GM21619 (cell line): ENCODE measurements around the gene DHRSX.
"Not testable (repeated sequence)": the region's sequence is repeated elsewhere in the genome, so short reads cannot be mapped to it uniquely, and the experiment has no call there.

Source experiments
- ATAC-seq: cut with Tn5 transposase; IDR thresholded peaks from one replicate; pipeline ENCODE4 v1.9.1; 2021; ENCODE audit not compliant: unreplicated experiment

Gene DHRSX, protein sequence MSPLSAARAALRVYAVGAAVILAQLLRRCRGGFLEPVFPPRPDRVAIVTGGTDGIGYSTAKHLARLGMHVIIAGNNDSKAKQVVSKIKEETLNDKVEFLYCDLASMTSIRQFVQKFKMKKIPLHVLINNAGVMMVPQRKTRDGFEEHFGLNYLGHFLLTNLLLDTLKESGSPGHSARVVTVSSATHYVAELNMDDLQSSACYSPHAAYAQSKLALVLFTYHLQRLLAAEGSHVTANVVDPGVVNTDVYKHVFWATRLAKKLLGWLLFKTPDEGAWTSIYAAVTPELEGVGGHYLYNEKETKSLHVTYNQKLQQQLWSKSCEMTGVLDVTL

DNA sequence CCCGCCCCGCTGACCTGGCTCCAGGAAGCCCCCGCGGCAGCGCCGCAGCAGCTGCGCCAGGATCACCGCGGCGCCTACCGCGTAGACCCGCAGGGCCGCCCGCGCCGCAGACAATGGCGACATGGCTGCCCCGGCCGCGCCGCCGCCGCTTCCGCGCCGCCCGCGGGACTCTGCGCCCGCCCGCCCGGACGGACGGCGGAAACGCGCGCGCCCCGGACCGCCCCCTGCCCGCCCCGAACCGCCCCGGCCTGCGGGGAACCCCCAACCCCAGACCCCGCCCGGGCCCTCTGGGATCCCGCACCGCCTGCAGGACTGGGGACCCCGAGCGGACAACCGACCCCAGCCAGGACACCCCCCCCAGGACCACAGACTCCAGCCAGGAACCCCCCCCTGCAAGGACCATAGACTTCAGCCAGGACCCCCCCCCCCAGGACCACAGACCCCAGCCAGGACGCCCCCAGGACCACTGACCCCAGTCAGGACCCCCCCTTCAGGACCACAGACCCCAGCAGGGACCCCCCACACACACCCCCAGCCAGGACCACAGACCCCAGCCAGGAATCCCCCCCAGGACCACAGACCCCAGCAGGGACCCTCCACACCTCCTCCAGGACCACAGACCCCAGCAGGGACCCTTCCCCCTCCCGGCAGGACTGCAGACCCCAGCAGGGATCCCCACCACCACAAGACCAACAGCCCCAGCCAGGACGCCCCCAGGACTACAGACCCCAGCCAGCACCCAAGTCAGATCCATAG, at the start of gene DHRSX, which contains the start of gene ZBED1:
DHRSX (minus strand) TSS at position 174 of the 756 bp plus-strand sequence; CDS start at position 123, 51 bp downstream.
ZBED1 (minus strand) TSS at position 174 of the 756 bp plus-strand sequence. CDS start 10,257 bp downstream, outside the sequence.
- peak; percentile 51 for ATAC-seq

DNA sequence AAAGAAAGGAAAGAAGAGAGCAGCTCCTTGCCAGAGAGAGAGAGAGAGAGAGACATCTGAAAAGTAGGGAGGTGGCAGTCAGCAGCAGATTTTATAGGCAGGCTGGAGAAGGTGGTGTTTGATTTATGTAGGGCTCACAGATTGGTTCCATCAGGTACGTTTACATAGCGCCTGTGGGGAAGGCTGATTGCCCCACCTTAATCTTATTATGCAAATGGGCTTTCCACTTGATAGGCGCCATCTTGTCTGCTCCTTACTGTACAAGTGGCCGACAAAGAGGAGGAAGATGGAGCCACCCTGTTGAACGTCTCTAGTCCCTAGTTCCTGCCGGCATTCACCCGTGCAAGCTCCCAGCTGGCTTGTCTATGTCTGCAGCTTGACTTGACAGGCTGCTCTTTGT, 49.1 kb upstream of the DHRSX start:
- no peak for ATAC-seq

DNA sequence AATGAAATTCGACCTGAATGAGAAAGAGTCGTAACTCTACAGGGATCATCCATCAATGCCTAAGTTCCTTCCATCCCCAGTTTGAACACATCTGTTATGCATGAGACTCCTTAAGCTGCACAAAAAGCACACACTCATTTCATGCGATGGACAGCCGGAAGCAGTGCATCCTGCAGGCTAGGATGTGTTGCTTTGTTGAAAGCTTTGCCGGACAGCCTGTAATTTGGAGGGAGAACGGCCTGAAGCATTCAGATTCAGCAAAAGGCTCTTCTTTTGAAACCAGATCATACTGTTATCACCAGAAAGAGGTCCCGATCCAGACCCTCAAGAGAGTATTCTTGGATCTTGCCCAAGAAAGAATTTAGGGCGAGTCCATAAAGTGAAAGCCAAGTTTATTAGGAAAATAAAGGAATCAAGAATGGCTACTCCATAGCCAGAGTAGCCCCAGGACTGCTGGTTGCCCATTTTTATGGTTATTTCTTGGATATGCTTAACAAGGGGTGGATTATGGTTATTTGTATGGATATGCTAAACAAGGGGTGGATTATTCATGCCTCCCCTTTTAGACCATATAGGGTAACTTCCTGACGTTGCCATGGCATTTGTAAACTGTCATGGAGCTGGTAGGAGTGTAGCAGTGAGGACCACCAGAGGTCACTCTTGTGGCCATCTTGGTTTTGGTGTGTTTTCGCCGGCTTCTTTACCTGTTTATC, 48.1 kb upstream of the DHRSX start:
- no peak for ATAC-seq

GRCh38 chrX:2547736-2548135, 47.0 kb upstream of the DHRSX start:
- no peak for ATAC-seq

DNA sequence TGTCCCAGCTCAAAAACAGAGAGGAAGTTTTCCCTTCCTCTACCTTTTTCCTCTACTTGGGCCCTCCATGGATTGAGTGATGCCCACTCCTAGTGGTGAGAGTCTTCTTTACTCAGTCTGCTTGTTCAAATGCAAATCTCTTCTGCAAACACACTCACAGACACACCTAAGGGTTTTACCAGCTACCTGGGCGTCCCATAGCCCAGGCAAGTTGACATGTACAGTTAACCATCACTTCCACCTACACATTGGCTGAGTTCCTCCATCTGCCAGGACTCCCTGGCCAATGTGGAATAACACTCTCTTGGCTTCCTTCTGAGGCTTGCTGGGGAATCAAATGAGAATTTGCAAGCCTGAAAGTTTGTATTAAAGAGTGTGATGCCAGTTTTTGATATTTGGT, 45.7 kb upstream of the DHRSX start:
- ATAC-seq: no peak

- ATAC-seq: no peak
Observed at GRCh38 chrX:2545144-2545543, 44.4 kb upstream of the DHRSX start.

DNA sequence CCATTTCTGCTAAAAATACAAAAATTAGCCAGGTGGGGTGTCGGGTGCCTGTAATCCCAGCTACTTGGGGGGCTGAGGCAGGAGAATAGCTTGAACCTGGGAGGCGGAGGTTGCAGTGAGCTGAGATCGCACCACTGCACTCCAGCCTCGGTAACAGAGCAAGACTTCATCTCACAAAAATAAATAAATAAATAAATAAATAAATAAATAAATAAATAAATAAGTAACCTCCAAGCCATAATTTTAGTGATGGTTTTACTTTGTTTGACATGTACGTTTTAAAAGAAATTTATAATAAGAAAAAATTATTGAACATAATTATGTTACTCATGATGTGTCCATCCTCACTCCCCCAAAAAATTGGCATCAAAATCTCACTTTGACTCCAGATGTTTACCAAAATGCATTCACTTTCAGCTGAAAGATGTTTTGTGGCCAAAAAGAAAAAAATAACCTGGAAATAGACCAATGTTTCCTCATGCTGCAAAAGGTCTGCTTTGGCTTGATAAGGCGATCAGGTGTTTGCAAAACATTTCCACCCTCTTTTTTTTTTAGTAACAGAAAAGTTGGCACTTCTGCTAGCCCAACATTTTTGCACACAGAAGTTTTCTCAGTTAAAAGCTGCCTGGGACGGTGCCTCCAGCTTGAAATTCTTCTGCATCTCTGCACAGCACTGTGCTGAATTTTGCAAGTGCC, 42.2 kb upstream of the DHRSX start:
- ATAC-seq: no peak

GRCh38 chrX:2541603-2542002, 40.8 kb upstream of the DHRSX start:
- ATAC-seq: no peak

- ATAC-seq: no peak
Observed at GRCh38 chrX:2540426-2540947, 39.7 kb upstream of the DHRSX start.

DNA sequence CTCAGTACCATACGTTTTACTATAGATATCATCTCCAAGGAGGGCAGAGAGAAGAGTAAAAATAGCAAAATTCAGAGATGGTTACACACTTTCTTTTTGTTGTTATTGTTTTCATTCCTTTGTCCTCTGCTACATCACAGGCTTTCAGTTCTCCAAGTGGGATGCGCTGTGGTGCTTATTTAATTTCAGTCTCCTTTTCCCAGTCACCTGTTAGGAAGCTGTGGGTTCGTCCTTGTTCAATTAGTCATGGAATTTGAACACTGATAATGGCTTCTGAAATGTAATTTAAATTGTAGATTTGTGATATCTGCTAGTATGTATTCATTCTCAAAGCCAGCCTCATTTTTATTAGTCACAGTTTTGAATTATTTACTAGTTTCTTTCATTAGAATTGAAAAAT, 38.8 kb upstream of the DHRSX start:
- ATAC-seq: no peak

GRCh38 chrX:2538031-2538757, 37.4 kb upstream of the DHRSX start:
- no peak for ATAC-seq

DNA sequence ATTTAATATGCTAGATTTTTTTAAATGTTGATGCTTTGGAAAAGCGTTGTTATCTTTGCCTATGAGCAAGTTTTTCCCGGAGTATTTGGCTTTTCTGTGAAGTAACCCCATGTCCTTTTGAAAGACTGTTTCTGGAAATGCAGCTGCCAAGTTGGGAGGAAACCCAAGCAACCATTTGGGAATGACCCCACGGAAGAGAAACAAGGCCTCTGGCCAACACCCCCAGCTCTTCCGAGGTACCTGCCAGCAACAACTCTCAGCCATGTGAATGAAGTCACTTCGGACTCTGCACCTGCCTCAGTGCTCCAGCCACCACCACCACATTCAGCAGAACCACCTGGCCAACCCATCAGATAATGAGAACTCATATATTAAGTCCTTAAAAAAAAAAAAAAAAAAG, 36.2 kb upstream of the DHRSX start:
- ATAC-seq: no peak

GRCh38 chrX:2536141-2536540, 35.4 kb upstream of the DHRSX start:
- ATAC-seq: no peak

- not testable (repeated sequence) for ATAC-seq
Observed at GRCh38 chrX:2534261-2535021, 33.7 kb upstream of the DHRSX start.

GRCh38 chrX:2533424-2533823, 32.6 kb upstream of the DHRSX start:
- ATAC-seq: no peak

DNA sequence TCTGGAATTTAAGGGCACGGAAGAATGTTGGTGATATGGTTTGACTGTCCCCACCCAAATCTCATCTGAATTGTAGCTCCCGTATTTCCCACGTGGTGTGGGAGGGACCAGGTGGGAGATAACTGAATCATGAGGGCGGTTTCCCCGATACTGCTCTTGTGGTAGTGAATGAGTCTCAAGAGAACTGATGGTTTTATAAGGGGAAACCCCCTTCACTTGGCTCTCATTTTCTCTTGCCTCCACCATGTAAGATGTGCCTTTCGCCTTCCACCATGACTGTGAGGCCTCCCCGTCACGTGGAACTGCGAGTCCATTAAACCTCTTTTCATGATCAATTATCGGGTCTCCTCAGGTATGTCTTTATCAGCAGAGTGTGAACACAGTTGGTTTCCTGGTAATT, 25.6 kb upstream of the DHRSX start:
- ATAC-seq: no peak

GRCh38 chrX:2523911-2524310, 23.1 kb upstream of the DHRSX start:
- no peak for ATAC-seq

GRCh38 chrX:2521927-2522386, 21.2 kb upstream of the DHRSX start:
- ATAC-seq: peak; percentile 14
